MM.1S (cell line): ENCODE measurements around the gene NACA2.

Source experiments
- CTCF ChIP-seq: fragments of 300-600 bp; sonication (generic); IDR thresholded peaks from 2 replicates; pipeline ENCODE4 v1.5.1; 2016; ENCODE audit warnings: antibody characterized with exemption, low read length, mixed read lengths
- EZH2 ChIP-seq: fragments of 300-600 bp; sonication (generic); optimal IDR thresholded peaks from 2 replicates; pipeline ENCODE3; 2017; ENCODE audit warnings: low read depth, mild to moderate bottlenecking, antibody characterized with exemption, low read length, mixed read lengths
- EZH2phosphoT487 ChIP-seq: fragments of 300-600 bp; sonication (generic); IDR thresholded peaks from 2 replicates; pipeline ENCODE4 v1.6.1; 2018; ENCODE audit warnings: antibody characterized with exemption, low read length

DNA sequence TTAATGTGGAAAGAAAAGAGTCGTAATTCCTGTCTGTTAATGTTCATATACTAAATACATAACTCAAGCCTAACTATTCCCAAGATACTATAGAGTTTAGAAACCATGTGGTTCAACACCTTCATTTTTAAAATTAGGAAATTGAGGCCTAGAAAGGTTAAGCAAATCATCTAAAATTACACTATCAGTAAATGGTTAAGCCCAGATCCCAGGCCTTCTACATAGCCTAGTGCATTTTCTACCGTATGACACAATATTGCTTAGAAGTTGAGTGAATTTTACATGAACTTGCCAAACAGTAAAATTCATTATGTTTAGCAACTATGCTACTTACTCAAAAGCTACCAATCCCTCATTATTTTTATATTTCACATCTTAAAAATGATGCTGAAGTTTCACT lies 6.8 kb downstream of the NACA2 start:
- TF ChIP-seq EZH2phosphoT487, result no peak
- no peak for TF ChIP-seq CTCF
- no peak for TF ChIP-seq EZH2
